Hepatocyte (in vitro differentiated cells): ENCODE measurements around the gene ARMC2. TPM values are rescaled to one million over a fixed set of nuclear protein-coding genes. Genes with fewer than 3 reads are reported as not detected.
"Not testable (repeated sequence)": the region's sequence is repeated elsewhere in the genome, so short reads cannot be mapped to it uniquely, and the experiment has no call there.

Experiments
- DNase-seq: peaks from one replicate; pipeline ENCODE4 v3.0.0-alpha.2; 2016; ENCODE audit warnings: low spot score
- H2AFZ ChIP-seq: fragments of 200-600 bp; sonication (generic); 2 replicates; pipeline ENCODE4 v1.6.0; 2016; ENCODE audit warnings: antibody characterized with exemption, mild to moderate bottlenecking
- H3K27ac ChIP-seq: fragments of 200-600 bp; sonication (generic); 2 replicates; pipeline ENCODE4 v1.5.1; 2016; ENCODE audit warnings: mild to moderate bottlenecking
- H3K27me3 ChIP-seq: fragments of 200-600 bp; sonication (generic); 2 replicates; pipeline ENCODE4 v1.6.1; 2016
- H3K36me3 ChIP-seq: fragments of 200-600 bp; sonication (generic); replicated peaks from 2 replicates; pipeline ENCODE4 v1.5.1; 2016; ENCODE audit warnings: low read depth; ENCODE audit not compliant: insufficient read depth
- H3K4me1 ChIP-seq: fragments of 200-600 bp; sonication (generic); 2 replicates; pipeline ENCODE4 v1.5.1; 2016; ENCODE audit warnings: mild to moderate bottlenecking, moderate library complexity; ENCODE audit not compliant: insufficient read depth
- H3K4me2 ChIP-seq: fragments of 200-600 bp; sonication (generic); 2 replicates; pipeline ENCODE4 v1.6.0; 2016
- H3K4me3 ChIP-seq: fragments of 200-600 bp; sonication (generic); 2 replicates; pipeline ENCODE4 v1.5.1; 2016; ENCODE audit warnings: mild to moderate bottlenecking
- H3K79me2 ChIP-seq: fragments of 200-600 bp; sonication (generic); 2 replicates; pipeline ENCODE4 v1.6.0; 2017; ENCODE audit warnings: mild to moderate bottlenecking
- H3K9me2 ChIP-seq: fragments of 200-600 bp; sonication (generic); replicated peaks from 2 replicates; pipeline ENCODE4 v1.6.0; 2017; ENCODE audit warnings: mild to moderate bottlenecking; ENCODE audit not compliant: insufficient read depth
- H3K9me3 ChIP-seq: fragments of 200-600 bp; sonication (generic); 2 replicates; pipeline ENCODE4 v1.5.1; 2016; ENCODE audit warnings: low read depth, mild to moderate bottlenecking
- H4K20me1 ChIP-seq: fragments of 200-600 bp; sonication (generic); 2 replicates; pipeline ENCODE4 v1.6.0; 2016; ENCODE audit warnings: mild to moderate bottlenecking; ENCODE audit not compliant: insufficient read depth, poor library complexity, severe bottlenecking
- CTCF ChIP-seq: fragments of 200-600 bp; sonication (generic); IDR thresholded peaks from 2 replicates; pipeline ENCODE4 v1.5.1; 2016; ENCODE audit warnings: antibody characterized with exemption, mild to moderate bottlenecking; ENCODE audit not compliant: poor library complexity
- EZH2 ChIP-seq: fragments of 200-600 bp; sonication (generic); IDR thresholded peaks from 2 replicates; pipeline ENCODE4 v1.6.1; 2016; ENCODE audit warnings: antibody characterized with exemption, mild to moderate bottlenecking, borderline replicate concordance
- EZH2phosphoT487 ChIP-seq: fragments of 200-600 bp; sonication (generic); IDR thresholded peaks from one replicate; pipeline ENCODE4 v1.6.1; 2018; ENCODE audit warnings: antibody characterized with exemption, mild to moderate bottlenecking, low read depth, moderate library complexity; ENCODE audit not compliant: unreplicated experiment, severe bottlenecking
- WGBS: methylation state at CpG from one replicate; pipeline ENCODE4 v1.1.6; 2016; ENCODE audit warnings: low lambda C conversion rate; ENCODE audit errors: missing lambda C conversion rate; 5-methylcytosine and 5-hydroxymethylcytosine counted together
- polyA plus RNA-seq: library from polyadenylated mRNA; unstranded; fragments of >200 nt; fragmentation: Nextera tagmentation; extraction: Ambion mirVana; gene quantifications from 2 replicates; pipeline ENCODE4 v1.2.1, GENCODE V29; 2016
- total RNA-seq: library from RNA; depleted of rRNA; stranded (reverse); fragments of >200 nt; gene quantifications from 2 replicates; pipeline ENCODE4 v1.2.3, GENCODE V29; 2014

Gene ARMC2
- total and polyA plus RNA-seq, 2 experiments from 2014 or later, result 2.8 to 4.8 TPM

- Histone ChIP-seq H3K9me3 (no peaks in the 10 kb centered on the region), H2AFZ (no peak overlapping the region), H3K27ac (no peak overlapping the region), H4K20me1 (no peaks in the 10 kb centered on the region), H3K4me3 (no peak overlapping the region), H3K4me1 (no peaks in the 10 kb centered on the region), H3K9me2 (no peaks in the 10 kb centered on the region), H3K4me2 (no peak overlapping the region), H3K79me2 (no peaks in the 10 kb centered on the region), H3K36me3 (no peaks in the 10 kb centered on the region), H3K27me3 (no peaks in the 10 kb centered on the region)
- WGBS, result 100% methylated on average over 1 of the region's 1 CpG
- DNase-seq, result no peak
- TF ChIP-seq CTCF (no peak), EZH2 (no peak), EZH2phosphoT487 (no peak)
Observed at GRCh38 chr6:108974201-108974600, 126.0 kb downstream of the ARMC2 start.

DNA sequence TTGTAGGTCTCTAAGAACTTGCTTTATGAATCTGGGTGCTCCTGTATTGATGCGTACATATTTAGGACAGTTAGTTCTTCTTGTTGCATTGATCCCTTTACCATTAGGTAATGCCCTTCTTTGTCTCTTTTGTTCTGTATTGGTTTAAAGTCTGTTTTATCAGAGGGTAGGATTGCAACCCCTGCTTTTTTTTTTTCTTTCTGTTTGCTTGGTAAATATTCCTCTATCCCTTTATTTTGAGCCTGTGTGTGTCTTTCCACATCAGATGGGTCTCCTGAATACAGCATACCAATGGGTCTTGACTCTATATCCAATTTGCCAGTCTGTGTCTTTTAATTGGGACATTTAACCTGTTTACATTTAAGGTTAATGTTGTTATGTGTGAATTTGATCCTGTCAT is 130.4 kb downstream of the ARMC2 start:
- H3K4me1 ChIP-seq, H3K4me3 ChIP-seq, H3K9me3 ChIP-seq, H3K36me3 ChIP-seq, H4K20me1 ChIP-seq, H3K4me2 ChIP-seq, H3K9me2 ChIP-seq, H3K27me3 ChIP-seq, DNase-seq, H2AFZ ChIP-seq, H3K79me2 ChIP-seq, H3K27ac ChIP-seq: not testable (repeated sequence)
- WGBS, result 94% methylated on average over 1 of the region's 1 CpG

DNA sequence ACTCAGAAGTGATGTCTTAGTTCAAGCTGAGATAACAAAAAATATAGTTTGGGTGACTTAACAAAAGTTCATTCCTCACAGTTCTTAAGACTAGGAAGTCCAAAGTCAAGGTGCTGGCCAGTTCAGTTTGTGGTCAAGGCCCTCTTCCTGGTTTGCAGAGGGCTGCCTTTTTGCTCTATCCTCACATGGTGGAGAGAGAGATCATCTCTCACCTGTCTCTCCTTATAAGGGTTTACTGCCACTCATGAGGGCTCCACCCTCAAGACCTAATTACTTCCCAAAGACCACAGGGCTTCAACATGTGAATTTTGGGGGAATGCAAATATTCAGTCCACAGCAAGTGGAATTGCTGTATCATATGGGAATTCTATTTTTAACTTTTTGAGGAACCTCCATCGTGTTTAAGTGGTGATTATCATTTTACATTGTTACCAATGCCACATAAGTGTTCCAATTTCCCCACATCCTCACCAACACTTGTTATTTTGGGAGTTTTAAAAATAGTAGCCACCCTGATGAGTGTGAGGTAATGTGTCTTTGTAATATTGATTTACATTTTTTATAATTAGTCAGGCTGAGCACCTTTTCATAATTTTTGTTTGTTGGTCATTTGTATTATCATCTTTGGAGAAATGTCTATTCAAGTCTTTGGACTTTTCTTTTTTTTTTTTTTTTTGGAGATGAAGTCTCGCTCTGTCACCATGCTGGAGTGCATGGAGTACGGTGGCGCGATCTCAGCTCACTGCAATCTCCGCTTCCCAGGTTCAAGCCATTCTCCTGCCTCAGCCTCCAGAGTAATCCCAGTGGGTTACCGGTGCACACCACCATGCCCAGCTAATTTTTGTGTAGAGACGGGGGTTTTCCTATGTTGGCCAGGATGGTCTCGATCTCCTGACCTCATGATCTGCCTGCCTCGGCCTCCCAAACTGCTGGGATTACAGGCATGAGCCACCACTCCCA is 134.2 kb downstream of the ARMC2 start:
- WGBS, result 98% methylated on average over 10 of the region's 10 CpGs
- Histone ChIP-seq H3K79me2 (no peaks in the 10 kb centered on the region), H4K20me1 (no peaks in the 10 kb centered on the region), H3K36me3 (no peaks in the 10 kb centered on the region), H3K4me1 (no peaks in the 10 kb centered on the region), H2AFZ (no peak overlapping the region), H3K27me3 (no peaks in the 10 kb centered on the region), H3K27ac (no peak overlapping the region), H3K9me3 (no peaks in the 10 kb centered on the region), H3K9me2 (no peaks in the 10 kb centered on the region), H3K4me3 (no peak overlapping the region), H3K4me2 (no peak overlapping the region)
- no peak for DNase-seq
- no peak for TF ChIP-seq CTCF
- no peak for TF ChIP-seq EZH2phosphoT487
- TF ChIP-seq EZH2, result no peak

DNA sequence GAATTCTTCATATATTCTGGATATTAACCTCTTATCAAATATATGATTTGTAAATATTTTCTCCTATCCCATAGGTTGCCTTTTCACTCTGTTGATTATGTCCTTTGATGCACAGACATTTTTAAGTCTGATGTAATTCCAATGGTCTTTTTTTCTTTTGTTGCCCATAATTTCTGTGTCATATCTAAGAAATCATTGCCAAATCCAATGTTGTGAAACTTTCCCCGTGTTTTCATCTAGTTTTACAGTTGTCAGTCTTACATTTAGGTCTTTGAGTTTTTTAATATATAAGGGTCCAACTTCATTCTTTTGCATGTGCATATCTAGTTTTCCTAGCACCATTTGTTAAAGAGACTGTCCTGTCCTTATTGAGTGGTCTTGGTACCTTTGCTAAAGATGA is 134.9 kb downstream of the ARMC2 start:
- DNase-seq, result no peak
- H3K27me3 ChIP-seq, result no peaks in the 10 kb centered on the region
- 95% methylated on average over 1 of the region's 1 CpG for WGBS

More for the DNA sequence above, 134.9 kb downstream of the ARMC2 start:
- Histone ChIP-seq H3K36me3 (no peaks in the 10 kb centered on the region), H3K4me2 (no peak overlapping the region), H3K27ac (no peak overlapping the region), H3K79me2 (no peaks in the 10 kb centered on the region), H3K4me3 (no peak overlapping the region), H3K9me2 (no peaks in the 10 kb centered on the region), H4K20me1 (no peaks in the 10 kb centered on the region), H3K4me1 (no peaks in the 10 kb centered on the region), H2AFZ (no peak overlapping the region), H3K9me3 (no peaks in the 10 kb centered on the region)
- TF ChIP-seq CTCF (no peak), EZH2 (no peak), EZH2phosphoT487 (no peak)
